Fibroblast of pulmonary artery (primary cell): ENCODE data around the gene KDM4C.

Source experiments
- DNase-seq: peaks from one replicate; pipeline ENCODE4 v3.0.0-alpha.2; 2010; ENCODE audit warnings: low read depth
- H3K4me3 ChIP-seq: replicated peaks from 2 replicates; pipeline ENCODE4 v1.5.1; 2011; ENCODE audit warnings: low read depth, mild to moderate bottlenecking, control low read depth, low read length, moderate library complexity
- CTCF ChIP-seq: IDR thresholded peaks from 2 replicates; pipeline ENCODE4 v1.5.1; 2011; ENCODE audit warnings: mild to moderate bottlenecking, control low read depth, low read length, inconsistent platforms; ENCODE audit errors: missing control alignments

The KDM4C gene

DNA sequence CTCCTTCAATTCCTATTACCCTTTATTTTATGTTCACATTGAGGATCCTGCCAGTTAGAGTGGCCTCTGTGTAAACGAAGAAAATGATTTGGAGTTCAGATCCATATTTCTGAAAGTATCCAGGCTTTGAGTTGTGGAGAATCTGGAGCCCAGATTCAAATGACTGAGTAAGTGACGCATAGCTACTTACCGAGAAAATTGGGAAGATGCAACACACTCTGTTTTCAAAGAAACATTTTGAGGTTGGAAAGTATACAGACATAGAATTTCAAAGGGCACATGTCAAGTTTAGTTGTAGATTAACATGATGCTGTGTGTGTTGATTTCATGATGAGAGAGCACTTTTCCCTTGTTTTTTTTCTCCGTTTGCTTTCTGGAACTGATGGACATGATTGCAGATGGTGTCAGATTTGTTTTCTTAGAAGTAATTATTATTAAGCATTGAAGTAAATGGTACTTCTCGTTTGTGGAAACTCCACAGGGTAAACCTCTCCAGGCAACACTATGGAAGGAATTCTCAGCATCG is 148.1 kb downstream of the KDM4C start:
- no peak for TF ChIP-seq CTCF
- no peak overlapping the region for H3K4me3 ChIP-seq
- DNase-seq, result no peak

DNA sequence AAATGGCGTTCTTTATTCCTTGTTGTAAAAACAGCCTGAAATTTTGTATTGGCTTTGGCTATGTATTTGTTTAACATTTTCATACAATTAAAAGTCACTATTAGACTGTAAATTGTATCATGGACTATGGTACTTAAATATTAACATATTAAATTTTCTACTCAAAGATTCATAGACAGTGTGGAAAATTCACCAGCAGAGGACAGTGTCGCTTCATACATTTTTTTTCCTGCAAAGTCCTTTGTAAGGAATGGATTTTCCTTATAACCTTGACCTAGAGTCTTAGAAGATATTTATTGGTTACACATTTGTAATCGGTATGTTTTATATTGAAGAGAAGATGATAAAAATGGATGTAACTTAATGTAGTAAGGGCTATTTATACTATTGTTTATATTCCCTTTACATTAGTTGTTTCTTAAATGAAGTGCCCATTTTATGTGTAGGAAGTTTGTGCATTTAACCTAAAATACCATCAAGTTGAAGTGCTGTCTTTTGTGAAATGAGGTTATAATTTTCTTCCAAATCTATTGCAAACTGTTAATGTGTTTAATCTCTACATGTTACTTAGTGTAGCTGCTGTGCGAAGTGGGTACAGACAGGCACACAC is 150.1 kb downstream of the KDM4C start:
- DNase-seq, result peak; percentile 70
- no peak overlapping the region for H3K4me3 ChIP-seq
- peak; percentile 79 for TF ChIP-seq CTCF

- H3K4me3 ChIP-seq, result no peak overlapping the region
- DNase-seq, result no peak
- TF ChIP-seq CTCF, result no peak
Measured at GRCh38 chr9:6909181-6909580, 151.4 kb downstream of the KDM4C start.

GRCh38 chr9:6910032-6910431 is 152.3 kb downstream of the KDM4C start:
- DNase-seq, result peak; percentile 48
- TF ChIP-seq CTCF, result peak; percentile 63
- no peak overlapping the region for H3K4me3 ChIP-seq

- no peak for TF ChIP-seq CTCF
- no peak for DNase-seq
- H3K4me3 ChIP-seq, result no peak overlapping the region
Measured at GRCh38 chr9:6910497-6910896, 152.7 kb downstream of the KDM4C start.

DNA sequence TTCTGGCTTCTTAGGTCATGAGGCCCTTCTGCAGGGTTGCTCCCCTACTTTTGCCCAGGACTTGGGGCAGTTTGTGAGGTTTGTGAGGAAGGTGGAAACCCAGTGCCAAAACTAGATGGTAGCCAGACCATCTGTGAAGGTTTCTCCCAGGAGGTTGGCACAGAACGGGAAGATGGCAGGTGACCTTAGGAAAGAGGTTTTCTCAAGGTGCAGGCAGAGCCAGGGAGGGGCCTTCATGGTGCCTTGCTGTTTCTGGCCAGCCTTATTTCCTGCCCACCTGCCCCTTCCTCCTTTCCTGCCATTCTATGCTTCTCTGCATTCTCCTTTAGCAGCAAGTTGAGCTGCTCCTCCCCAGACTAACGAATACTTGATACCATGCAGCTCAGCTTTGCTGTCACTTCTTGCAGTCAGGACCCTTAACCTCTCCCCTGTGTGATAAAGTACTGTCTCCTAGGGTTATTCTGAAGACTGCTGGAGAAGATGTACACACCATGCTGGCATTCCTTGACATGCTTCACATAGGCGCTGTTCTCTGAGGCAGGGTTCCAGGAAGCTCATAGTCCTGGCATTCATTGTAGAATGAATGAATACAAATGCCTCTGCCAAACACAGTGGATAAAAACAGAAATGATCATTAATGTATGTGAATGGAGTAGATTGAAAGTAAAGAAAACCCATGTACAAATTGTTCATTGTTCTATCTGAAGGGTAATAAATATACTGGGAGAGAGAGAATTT is 154.3 kb downstream of the KDM4C start:
- DNase-seq, result no peak
- no peak overlapping the region for H3K4me3 ChIP-seq
- no peak for TF ChIP-seq CTCF
